Vagina (tissue), 2 donors: ENCODE data around the gene APAF1.
"Not testable (repeated sequence)": the region's sequence is repeated elsewhere in the genome, so short reads cannot be mapped to it uniquely, and the experiment has no call there.

ENCODE experiments used
- CTCF ChIP-seq, 3 experiments: fragments of 450-650 bp in 2 of 3; fragments of 200-600 bp in 1 of 3; sonication (generic) in 1 of 3; IDR thresholded peaks; one replicate each; pipeline ENCODE4 v1.5.1; 2017 to 2019; ENCODE audit warnings: antibody characterized with exemption in 3 of 3, mild to moderate bottlenecking in 2 of 3, moderate library complexity in 2 of 3
- POLR2A ChIP-seq, 2 donors: fragments of 450-650 bp; IDR thresholded peaks; one replicate each; pipeline ENCODE4 v1.6.1; 2017; ENCODE audit warnings: antibody characterized with exemption in 2 of 2, mild to moderate bottlenecking in 2 of 2, moderate library complexity in 2 of 2
- POLR2AphosphoS5 ChIP-seq, 2 donors: sonication (generic); formaldehyde crosslinking; IDR thresholded peaks; one replicate each; pipeline ENCODE4 v1.9.0; 2017; ENCODE audit warnings: antibody characterized with exemption in 2 of 2, mild to moderate bottlenecking in 2 of 2, low read depth in 1 of 2; ENCODE audit not compliant: insufficient read depth in 1 of 2

DNA sequence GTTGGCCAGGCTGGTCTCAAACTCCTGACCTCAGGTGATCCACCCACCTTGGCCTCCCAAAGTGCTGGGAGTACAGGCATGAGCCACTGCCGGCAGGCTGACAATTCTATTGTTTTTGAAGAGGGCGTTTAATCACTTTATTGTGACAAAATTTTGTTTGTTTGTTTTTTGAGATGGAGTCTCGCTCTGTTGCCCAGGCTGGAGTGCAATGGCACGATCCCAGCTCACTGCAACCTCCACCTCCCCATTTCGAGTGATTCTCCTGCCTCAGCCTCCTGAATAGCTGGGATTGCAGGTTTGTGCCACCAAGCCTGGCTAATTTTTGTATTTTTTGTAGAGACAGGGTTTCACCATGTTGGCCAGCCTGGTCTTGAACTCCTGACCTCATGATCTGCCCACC lies 2.3 kb upstream of the APAF1 start:
- not testable (repeated sequence) for TF ChIP-seq CTCF (IDR thresholded peaks at IDR 0.05); POLR2A (IDR thresholded peaks at IDR 0.05); POLR2AphosphoS5 (IDR thresholded peaks at IDR 0.05; ENCODE audit: insufficient read depth in 1 of 2, low read depth in 1 of 2)
